ENCODE results near the gene ADAMTS2.

ADAMTS2 gene

DNA sequence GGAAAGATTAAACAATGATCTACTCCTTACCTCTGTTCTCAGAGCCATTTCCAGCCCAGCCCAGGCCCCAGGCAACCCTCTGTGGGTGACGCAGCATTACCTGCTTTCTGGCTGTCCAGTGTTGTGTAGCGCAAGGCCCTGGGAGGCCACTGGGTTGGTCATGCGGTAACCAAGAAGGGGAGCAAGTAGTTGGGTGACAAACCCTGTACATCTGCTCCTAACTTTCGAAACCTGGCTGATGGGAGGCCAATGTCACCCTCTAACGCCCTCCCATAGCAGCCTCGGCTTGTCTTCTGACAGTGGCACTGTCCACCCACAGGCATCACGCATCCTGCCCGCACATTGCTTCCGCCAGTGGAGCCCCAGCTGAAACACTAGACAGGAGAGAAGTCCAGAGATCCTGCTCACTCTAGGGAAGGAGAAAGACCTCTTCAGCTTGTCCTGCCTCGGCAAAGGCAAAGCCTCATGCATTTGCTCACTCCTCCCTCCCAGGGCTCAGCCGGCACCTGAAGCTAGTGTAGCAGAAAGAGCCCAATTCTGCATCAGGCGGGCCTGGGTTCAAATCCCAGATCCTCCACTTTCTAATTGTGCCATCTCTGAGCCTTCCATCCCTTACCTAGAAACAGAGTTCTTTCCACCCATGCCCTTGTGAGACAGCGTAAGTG is 94.6 kb downstream of the ADAMTS2 start:
- DNase-seq, result no peak

DNA sequence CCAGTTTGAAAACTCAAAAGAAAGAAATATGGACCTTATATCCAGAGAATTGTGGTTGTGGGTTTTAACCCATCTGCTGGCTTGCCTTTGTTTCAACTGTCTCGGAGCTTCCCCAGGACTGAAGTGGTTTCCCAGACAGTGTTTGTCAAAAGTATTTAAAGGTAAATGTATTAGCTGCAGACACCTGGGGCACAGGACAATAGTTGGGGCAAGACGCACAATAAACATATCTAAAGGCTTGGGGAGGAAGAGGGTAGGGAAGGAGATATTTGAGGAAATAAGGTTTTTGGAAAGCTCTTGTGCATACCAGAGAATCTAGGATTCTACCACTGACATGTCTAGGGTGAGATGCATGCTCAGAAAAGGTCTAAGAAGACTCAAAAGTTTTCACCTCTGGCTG is 99.0 kb downstream of the ADAMTS2 start:
- DNase-seq, result no peak

DNA sequence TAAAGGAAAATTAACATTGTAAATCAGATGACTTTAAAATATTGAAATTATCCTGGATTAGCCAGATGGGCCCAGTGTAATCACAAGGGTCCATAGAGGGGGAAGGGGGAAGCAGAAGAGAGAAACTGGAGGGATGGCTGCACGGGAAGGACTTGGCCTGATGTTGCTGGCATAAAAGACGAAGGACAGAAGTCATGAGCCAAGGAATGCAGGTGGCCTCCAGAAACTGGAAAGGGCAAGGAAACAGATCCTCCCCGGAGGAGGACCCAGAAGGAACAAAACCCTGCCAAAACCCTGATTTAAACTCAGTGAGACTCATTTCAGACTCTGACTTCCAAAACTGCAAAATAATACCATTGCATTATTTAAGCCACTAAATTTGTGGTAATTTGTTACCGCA is 100.2 kb downstream of the ADAMTS2 start:
- no peak for DNase-seq

DNA sequence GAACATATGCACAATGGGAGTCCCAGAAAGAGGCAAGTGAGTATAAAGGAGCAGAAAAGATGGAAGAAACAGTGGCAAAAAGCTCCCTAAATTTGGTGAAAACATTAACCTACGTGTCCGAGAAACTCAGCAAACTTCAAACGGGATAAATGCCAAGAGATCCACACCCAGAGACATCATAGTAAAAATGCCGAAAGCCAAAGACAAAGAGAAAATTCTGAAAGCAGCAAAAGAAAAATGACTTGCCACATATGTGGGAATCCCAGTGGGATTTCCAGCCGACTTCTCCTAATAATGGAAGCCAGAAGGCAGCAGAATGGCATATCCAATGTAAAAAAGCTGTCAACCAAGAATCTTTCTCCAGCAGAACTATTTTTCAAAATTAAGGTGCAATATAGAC is 101.2 kb downstream of the ADAMTS2 start:
- no peak for DNase-seq

DNA sequence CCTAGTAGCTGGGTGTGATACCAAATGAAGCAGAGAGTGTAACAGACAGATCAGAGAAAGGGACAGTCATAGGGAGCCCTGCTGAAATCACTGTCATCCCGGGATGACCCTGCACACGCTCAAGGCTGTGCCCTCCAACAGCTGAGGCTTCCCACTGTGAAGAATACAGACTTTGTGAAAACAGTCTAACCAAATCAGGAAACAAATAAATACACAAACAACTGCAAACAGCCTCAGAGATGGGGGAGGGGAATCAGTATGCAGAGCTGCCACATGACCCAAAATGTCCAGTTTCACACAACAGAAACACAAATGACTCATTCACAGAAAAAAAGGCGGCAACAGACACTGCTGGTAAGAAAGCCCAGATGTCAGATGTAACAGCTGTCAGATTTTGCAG is 101.9 kb downstream of the ADAMTS2 start:
- DNase-seq, result no peak

DNA sequence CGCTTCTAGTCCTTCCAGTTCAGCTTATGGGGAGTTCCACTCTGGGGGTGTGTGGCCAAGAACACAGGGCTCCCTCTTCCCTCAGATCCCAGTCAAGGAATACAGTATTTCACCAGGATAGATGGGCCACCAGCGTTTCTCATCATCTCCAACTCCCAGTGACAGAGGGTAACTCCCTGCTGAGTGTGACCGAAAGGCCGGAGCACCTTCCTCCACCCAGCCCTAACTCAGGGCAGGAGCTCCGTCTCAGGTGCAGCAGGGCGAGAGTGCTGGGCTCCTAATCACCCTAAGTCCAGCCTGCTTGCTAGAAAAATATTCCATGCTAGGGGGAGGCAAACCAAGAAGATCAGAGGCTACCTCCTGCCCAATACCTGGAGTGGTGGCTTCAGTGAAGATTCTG is 102.6 kb downstream of the ADAMTS2 start:
- no peak for DNase-seq

DNA sequence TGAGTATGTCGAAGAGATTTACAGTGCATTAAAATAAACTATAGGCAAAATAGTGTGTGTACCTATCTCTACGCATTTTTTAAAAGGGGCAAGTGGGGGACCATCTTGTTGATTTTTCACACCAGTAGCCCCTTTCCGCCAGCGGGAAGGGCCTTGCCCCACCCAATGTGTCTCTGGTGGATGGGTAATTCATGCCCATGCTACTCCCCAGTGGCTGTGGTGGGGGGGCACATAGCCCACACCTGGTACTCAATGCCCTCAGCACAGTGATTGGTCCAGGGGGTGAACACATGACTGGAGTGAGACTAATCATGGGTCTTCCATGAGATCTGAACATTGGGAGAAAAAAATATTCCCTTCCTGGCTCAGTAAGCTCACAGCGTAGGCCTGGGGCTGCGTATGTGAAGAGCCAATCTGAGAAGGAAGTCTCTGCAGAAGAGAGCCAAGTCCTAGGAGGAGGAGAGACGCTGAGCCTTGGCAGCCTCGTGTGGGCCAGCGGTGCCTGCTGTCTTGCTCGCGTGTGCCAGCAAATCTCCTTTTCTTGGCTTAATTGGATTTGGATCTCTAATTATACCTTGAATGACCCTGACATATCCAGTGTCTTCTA is 103.4 kb downstream of the ADAMTS2 start:
- no peak for DNase-seq

DNA sequence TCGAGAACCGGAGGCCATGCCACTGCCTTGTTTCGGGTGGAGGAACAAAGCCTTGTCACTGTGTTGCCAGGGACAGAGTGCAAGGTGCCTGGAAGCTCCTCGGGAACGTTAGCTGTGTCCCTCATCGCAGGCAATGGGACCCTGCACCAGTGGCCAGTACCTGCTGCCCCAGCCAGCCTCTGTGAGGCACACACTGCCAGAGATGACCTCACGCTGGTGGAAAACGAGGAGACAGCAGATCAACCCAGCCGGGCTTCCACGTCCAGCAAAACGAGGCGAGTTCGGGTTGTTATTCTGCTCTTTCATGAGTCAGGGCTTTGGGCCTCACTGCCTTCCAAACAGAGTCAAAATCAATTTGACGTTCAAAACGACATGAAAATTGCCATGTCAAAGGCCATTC is 104.1 kb downstream of the ADAMTS2 start:
- DNase-seq, result no peak

DNA sequence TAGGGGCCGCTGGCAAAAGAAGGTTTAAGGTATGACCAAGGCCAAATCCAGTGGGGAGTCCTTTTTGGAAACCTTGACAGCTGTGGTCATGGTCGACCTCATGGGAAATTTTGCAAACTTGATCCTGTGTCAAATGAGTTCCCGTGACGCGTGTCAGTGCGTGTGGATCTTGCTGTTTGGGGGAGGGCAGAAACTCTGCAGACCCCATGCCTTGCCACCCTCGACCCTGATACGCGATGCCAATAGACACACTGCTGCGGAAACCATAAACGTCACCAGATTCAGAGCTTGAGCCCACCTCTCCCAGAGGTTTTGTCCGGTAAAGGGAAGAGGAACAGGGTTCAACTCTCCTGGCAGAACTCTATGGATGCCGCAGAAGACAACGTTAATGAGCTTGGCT is 104.7 kb downstream of the ADAMTS2 start:
- no peak for DNase-seq

DNA sequence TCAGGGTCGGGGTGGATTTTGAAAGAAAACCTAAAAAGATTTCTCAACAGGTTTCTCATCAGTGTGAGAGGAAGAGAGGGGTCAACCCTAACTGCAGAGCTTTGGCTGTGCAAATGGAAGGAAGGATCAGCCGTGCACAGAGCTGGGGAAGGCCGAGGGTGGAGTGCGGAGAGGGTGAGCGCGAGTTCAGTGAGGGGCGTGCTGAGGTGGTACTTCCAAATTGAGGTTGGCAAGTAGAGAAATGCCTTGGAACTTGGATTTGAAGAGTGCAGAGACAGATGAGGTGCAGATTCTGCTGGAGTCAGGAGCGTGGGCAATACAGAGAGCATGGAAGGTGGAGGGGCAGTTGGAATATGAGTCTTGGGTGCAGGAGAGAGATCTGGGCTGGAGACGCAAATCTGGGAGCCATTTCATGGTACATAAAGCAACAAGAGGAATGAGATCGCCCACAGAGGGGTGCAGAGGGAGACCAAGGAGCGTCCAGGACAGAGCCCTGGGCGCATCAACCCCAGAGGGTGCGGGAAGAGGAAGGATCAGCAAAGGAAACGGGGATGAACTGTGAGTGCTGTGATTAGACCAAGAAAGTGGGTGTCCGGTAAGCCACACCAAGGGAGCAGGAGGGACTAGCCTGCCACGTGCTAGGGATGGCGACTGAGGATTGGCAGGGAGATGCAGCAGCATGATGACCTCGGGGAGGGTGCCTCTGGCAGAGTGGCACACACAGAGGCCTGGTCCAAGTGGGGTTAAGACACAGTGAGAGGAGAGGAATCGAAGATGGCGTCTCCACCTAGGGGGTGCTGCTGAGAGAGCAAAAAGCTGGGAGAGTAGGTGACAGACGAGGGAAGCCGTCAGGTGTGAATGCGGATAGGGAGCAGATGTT is 105.8 kb downstream of the ADAMTS2 start:
- no peak for DNase-seq

DNA sequence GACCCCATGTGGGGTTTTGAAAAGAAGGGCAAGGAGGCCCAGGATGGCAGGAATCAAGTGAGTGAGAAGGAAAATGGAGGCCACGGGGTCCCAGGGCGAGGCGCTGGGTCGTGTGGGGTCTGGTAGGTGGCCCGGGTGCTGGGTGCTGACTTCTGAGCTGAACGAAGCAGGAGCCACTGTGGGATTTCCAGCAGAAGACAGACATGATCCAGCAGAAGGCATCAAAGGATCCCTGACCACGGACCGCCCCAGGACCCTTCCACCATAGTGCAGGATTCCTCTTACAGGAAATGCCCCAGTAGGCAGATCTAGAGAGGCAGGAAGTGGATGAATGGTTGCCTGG is 106.7 kb downstream of the ADAMTS2 start:
- no peak for DNase-seq

DNA sequence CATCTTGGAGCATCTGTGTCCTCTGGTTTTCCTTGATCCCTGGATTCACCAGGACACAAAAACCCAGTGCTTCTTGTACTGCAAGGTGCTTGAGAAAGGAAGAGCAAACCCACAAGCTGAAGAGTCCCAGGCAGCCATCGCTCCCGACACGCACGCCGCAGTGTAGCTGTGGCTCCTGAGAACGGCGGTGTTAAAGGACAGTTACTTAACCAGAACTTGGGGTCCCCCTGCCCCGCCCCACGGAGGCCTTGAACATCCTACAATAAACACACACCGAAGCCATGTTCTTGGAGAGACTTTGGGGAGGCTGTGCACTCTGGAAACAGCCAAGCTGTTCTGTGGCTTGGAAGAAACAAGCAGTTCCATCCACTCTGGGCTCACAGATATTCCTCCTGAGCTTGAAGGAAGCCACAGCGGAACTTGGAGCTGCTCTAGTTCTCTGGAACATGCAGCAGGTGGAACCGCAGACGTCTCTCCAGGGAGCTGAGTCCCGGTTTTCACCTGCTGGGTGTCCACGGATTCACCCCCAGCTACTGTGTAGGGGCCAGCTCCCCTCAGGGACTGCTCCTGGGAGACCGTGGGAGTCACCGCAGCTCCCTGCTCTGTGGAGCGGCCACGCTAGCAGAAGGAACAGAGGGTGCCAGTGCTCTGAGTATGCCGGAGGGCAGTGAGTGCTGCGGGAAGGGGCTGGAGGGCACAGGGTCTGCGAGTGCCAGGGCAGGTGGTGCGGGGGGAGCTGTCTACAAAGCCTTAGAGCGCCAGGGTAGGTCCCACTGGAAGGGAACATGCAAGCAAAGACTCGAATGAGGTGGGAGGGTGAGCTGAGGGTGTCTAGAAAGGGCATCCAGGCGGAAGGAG is 107.3 kb downstream of the ADAMTS2 start:
- no peak for DNase-seq

DNA sequence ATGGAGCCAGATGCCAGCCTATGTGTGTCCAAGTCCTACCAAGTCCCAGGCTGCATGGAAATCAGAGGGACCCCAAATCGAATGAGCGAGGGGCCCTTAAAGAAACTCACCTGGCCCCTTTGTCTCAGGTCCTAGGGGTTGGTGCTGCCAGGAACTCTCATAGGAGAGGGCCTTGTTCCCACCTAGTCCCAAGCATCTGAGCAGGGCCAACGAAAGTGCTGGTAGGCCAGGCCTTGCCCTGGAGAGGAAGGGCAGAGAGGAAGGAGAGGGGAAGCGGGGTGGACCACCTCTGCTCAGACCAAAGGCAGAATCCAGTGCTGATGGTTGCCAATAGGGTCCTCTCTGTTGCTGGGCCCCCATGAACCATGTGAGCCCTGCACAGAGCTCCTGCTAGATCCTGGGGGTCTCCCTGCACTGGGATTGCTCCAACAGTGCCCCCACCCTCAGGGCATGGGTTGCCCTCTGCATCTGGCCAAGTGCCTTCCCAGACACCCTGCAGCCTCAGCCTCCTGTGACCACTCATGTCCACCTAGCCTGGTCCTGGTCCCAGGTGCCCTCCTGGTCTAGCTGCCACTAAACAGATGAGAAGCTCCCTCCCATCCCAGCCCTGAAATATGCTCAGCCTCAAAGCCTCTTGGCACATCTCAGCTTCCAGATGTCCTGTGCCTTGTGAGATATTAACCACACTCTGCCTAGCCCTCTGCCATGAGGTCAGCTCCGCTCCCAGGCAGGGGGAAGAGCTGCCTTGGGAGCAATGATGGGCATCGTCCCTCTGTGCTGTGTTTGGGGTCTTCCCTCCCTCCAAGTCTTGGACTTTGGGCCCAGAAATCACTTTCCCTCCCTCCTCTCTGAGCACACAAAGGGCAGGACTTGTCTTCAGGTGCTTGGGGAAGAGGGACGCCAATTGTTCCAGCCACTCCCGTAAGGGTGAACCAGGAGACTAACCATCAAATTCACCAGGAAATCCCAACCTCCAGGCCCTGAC is 109.6 kb downstream of the ADAMTS2 start:
- DNase-seq, result no peak

DNA sequence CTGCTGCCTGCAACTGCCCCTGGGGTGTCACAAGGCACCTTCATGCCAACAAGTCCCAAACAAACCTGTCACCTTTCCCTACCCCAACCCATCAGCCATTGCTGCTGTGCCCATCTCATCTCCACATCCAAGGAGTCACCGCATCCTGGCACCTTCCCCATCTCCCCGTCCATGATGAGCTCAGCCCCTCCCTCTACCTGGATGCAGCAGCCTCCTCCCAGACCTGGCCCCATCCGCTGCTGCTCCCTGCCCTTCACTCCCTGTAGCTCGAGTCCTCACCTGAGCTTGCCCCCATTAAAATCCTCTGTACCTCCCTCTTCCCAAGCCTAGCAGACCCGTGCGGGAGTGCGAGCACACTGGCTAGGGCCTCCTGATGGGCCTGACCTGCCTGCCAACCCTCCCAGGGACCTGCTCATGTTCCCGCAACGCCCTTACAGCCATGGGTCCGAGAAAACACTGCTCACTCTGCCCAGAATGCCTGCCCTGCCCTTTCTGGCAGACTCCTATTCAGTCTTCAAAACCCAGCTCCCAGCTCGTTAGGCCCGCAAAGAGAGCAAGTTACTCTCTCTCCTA is 110.6 kb downstream of the ADAMTS2 start:
- no peak for DNase-seq

DNA sequence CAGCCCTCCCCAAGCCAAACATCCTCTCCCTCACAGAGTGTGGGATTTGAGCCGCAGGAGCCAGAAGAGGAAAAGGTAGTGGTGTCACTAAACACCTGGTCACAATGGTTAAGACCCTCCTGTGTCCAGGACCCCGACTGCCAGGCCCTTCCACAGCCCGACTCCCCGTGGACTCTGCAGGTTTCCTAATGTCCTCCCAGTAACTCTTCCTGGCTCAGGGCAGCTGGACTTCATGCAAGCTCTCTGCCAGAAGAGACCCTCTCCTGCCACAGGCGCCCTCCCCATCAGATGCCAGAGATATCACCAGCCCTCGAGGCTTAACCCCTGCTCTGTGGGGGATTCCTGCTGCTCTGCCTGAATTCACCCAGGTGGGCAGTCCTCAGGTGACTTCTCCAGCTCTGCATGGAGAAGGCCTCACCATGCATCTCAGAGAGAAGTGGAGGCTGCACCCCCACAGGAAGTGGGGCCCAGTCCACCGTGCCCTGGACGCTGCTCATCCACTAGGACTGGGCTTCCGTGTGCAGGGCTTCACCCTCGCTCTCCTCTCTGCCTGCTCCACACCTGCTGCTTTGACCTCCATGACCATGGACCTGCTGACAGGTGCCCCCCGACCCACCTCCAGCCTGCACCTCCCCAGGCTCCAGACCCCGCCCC is 111.2 kb downstream of the ADAMTS2 start:
- no peak for DNase-seq

DNA sequence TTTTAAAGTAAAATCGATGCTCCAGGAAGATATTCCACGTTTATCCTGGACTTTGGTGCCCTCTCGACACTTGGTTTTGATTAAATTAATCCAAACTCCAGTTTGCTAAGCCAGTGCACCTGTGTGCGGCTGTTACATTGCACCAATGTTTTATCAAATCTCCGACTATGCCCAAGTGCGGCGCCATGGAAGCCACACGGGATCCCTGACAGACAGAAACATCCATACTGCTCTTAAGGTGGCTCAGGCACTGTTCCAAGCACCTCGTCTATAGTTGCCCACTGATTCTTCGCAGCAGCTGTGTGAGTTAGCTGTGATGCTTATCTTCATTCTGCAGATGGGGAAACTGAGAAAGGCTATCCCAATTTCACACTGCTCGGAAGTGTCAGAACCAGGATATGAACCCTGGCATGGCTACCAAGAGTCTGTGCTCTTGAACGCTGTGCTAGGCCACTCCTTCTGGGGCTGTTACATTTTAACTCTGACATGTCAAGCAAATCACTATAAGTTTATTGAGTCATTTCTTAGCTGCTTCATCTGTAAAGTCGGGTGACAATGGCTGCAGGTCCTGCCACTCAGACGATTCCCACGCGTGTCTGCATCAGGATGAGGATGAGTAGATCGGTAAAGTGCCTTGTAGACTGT is 113.0 kb downstream of the ADAMTS2 start:
- no peak for DNase-seq

DNA sequence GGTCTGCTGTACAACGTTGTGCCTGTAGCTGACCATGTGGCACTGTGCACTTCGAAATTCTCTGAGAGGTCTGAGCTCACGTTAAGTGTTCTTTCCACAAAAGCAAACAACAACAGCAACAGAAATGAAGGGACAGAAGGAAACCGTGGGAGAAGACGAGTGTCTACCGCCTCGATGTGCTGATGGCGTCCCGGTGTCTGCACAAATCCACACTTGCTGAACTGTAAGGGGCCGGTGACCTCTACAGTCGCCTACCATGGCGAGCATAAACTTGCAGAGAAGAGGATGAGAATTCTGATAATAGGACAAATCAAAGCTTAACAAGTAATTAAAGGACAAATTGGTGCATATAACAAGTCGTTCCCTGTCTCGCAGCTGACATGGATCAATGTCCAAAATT is 114.0 kb downstream of the ADAMTS2 start:
- DNase-seq, result no peak

DNA sequence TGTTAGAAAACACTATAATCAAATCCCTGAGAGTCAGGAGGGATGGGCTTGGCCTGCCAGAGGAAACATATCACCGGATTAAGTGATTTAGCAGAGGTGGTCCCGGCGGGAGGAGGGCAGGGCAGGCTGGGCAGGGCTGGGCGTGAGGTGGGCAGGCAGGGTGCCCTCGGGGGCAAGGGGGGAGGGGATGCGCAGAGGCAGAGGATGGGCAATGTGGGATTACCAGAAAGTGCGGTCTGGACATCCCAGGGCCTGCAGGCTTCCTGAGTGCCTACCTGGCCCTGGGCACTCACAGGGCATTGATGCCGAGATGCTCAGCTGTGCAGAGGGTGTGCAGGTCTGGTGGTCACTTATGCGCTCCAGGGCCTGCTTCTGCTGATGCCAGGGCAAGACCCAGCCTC is 115.2 kb downstream of the ADAMTS2 start:
- DNase-seq, result no peak

DNA sequence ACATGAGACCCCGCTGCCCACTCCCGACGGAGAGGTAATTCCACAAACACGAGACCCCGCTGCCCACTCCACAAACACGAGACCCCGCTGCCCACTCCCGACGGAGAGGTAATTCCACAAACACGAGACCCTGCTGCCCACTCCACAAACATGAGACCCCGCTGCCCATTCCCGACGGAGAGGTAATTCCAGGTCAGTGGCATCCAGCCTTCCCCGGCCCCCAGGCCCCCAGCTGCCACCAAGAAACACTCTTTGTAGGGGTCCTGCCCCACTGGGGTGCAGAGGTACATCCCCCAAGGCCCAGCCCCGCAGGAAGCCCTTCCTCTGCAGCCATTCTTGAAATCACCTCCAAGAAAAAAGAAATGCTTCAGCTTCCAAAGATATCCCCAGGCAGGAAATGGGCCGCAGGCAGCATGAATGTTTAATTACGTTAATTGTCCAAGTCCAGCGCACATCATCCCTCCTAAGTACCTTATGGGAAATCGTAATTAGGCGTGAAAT is 115.9 kb downstream of the ADAMTS2 start:
- no peak for DNase-seq

Measured in activated naive CD4-positive, alpha-beta T cell (primary cell).